Mesendoderm (in vitro differentiated cells): Measurements from ENCODE around the gene ATG9B.

Source experiments
- DNase-seq: peaks from one replicate; pipeline ENCODE4 v3.0.0; 2013
- H2AK5ac ChIP-seq: 2 replicates; pipeline ENCODE4 v1.6.1; 2013; ENCODE audit warnings: low read length, inconsistent platforms
- H2BK120ac ChIP-seq: 2 replicates; pipeline ENCODE4 v1.6.1; 2013; ENCODE audit warnings: low read depth, mild to moderate bottlenecking, low read length, moderate library complexity, mixed read lengths
- H2BK15ac ChIP-seq: replicated peaks from 2 replicates; pipeline ENCODE4 v1.6.1; 2013; ENCODE audit warnings: low read depth, mild to moderate bottlenecking, moderate library complexity
- H2BK5ac ChIP-seq: 2 replicates; pipeline ENCODE4 v1.6.1; 2013; ENCODE audit warnings: low read length, inconsistent platforms
- H3K18ac ChIP-seq: 2 replicates; pipeline ENCODE4 v1.6.1; 2013; ENCODE audit warnings: mild to moderate bottlenecking, low read length, mixed read lengths
- H3K23ac ChIP-seq: one replicate; pipeline ENCODE4 v1.6.1; 2013; ENCODE audit warnings: low read length
- H3K27ac ChIP-seq: 2 replicates; pipeline ENCODE4 v1.5.1; 2013; ENCODE audit warnings: low read depth, mild to moderate bottlenecking, inconsistent platforms, low read length, moderate library complexity
- H3K27me3 ChIP-seq: 2 replicates; pipeline ENCODE4 v1.6.1; 2013; ENCODE audit warnings: low read length, control low read depth, mild to moderate bottlenecking, inconsistent platforms; ENCODE audit not compliant: insufficient read depth, poor library complexity
- H3K36me3 ChIP-seq: 2 replicates; pipeline ENCODE4 v1.6.1; 2013; ENCODE audit warnings: low read length, inconsistent platforms; ENCODE audit not compliant: control insufficient read depth, insufficient read depth
- H3K4ac ChIP-seq: one replicate; pipeline ENCODE4 v1.6.1; 2013; ENCODE audit warnings: low read depth, mild to moderate bottlenecking, low read length, moderate library complexity
- H3K4me1 ChIP-seq: 2 replicates; pipeline ENCODE4 v1.6.1; 2013; ENCODE audit warnings: low read depth, low read length, inconsistent platforms; ENCODE audit not compliant: control insufficient read depth
- H3K4me2 ChIP-seq: 2 replicates; pipeline ENCODE4 v1.6.1; 2013; ENCODE audit warnings: low read length
- H3K4me3 ChIP-seq: 2 replicates; pipeline ENCODE4 v1.5.1; 2013; ENCODE audit warnings: mild to moderate bottlenecking, low read length
- H3K56ac ChIP-seq: one replicate; pipeline ENCODE4 v1.6.1; 2013; ENCODE audit warnings: low read length
- H3K79me1 ChIP-seq: 2 replicates; pipeline ENCODE4 v1.6.1; 2013; ENCODE audit warnings: low read length, inconsistent platforms
- H3K79me2 ChIP-seq: 2 replicates; pipeline ENCODE4 v1.6.1; 2013; ENCODE audit warnings: mild to moderate bottlenecking, low read length; ENCODE audit not compliant: control insufficient read depth, insufficient read depth
- H3K9ac ChIP-seq: 2 replicates; pipeline ENCODE4 v1.6.1; 2013; ENCODE audit warnings: low read length, inconsistent platforms
- H4K5ac ChIP-seq: one replicate; pipeline ENCODE4 v1.6.1; 2013; ENCODE audit warnings: low read length
- H4K8ac ChIP-seq: one replicate; pipeline ENCODE4 v1.6.1; 2013; ENCODE audit warnings: low read depth, mild to moderate bottlenecking, control low read depth, low read length, moderate library complexity
- WGBS: extraction: QIAGEN DNeasy Blood & Tissue Kit; methylation state at CpG from one replicate; pipeline ENCODE4 v1.1.7; 2013; ENCODE audit warnings: low lambda C conversion rate, missing lambda C conversion rate; ENCODE audit not compliant: insufficient coverage; ENCODE audit errors: extremely low coverage; 5-methylcytosine and 5-hydroxymethylcytosine counted together

Gene ATG9B

GRCh38 chr7:151048911-151049463 lies 24.7 kb upstream of the ATG9B start:
- H3K4me1 ChIP-seq: no peaks in the 10 kb centered on the region
- no peak overlapping the region for H2BK120ac ChIP-seq
- H3K36me3 ChIP-seq: no peaks in the 10 kb centered on the region
- no peak overlapping the region for H3K56ac ChIP-seq
- H3K79me1 ChIP-seq: no peaks in the 10 kb centered on the region
- H3K27ac ChIP-seq: no peak overlapping the region
- no peak overlapping the region for H2BK5ac ChIP-seq
- no peak overlapping the region for H3K4me2 ChIP-seq
- no peak overlapping the region for H3K4ac ChIP-seq
- H4K8ac ChIP-seq: no peak overlapping the region
- DNase-seq: no peak
- H3K23ac ChIP-seq: no peak overlapping the region
- H3K4me3 ChIP-seq: no peak overlapping the region
- H3K18ac ChIP-seq: no peak overlapping the region
- WGBS: no CpG with 5 or more reads among the region's 38 CpGs
- no peak overlapping the region for H3K9ac ChIP-seq
- no peak overlapping the region for H4K5ac ChIP-seq
- H3K27me3 ChIP-seq: peaks cover 1% of the 10 kb centered on the region
- H2BK15ac ChIP-seq: no peak overlapping the region
- no peaks in the 10 kb centered on the region for H3K79me2 ChIP-seq
- H2AK5ac ChIP-seq: no peak overlapping the region

GRCh38 chr7:151047976-151048815 lies 23.9 kb upstream of the ATG9B start, which contains the start of gene ASIC3:
Gene ASIC3, plus strand, starts transcription at chr7:151048531. Its CDS starts 355 bp downstream, at chr7:151048886.
- no peak within 1 kb of the TSS for H2BK120ac ChIP-seq
- H3K79me1 ChIP-seq: no peaks in the 10 kb centered on the region
- H3K27ac ChIP-seq: no peak within 1 kb of the TSS
- no peak within 1 kb of the TSS for H4K8ac ChIP-seq
- no peak for DNase-seq
- no peak within 1 kb of the TSS for H2AK5ac ChIP-seq
- no peak within 1 kb of the TSS for H3K4me3 ChIP-seq
- H3K4ac ChIP-seq: no peak within 1 kb of the TSS
- peaks cover 1% of the 10 kb centered on the region for H3K27me3 ChIP-seq
- H2BK5ac ChIP-seq: no peak within 1 kb of the TSS
- no peaks in the 10 kb centered on the region for H3K4me1 ChIP-seq
- no peak within 1 kb of the TSS for H3K18ac ChIP-seq
- no peak within 1 kb of the TSS for H3K23ac ChIP-seq
- H3K56ac ChIP-seq: no peak within 1 kb of the TSS
- no peak within 1 kb of the TSS for H4K5ac ChIP-seq
- no CpG with 5 or more reads among the region's 22 CpGs for WGBS
- no peaks in the 10 kb centered on the region for H3K36me3 ChIP-seq
- no peak within 1 kb of the TSS for H3K4me2 ChIP-seq
- no peaks in the 10 kb centered on the region for H3K79me2 ChIP-seq
- H2BK15ac ChIP-seq: no peak within 1 kb of the TSS
- no peak within 1 kb of the TSS for H3K9ac ChIP-seq

GRCh38 chr7:151046603-151047573 lies 22.6 kb upstream of the ATG9B start:
- no CpG with 5 or more reads among the region's 14 CpGs for WGBS
- no peak overlapping the region for H2BK5ac ChIP-seq

GRCh38 chr7:151045967-151046366 lies 21.7 kb upstream of the ATG9B start:
- DNase-seq: no peak
- Histone ChIP-seq H3K27me3 (peaks cover 1% of the 10 kb centered on the region), H3K79me2 (no peaks in the 10 kb centered on the region)

More at GRCh38 chr7:151046603-151047573, 22.6 kb upstream of the ATG9B start:
- no peak overlapping the region for H2BK15ac ChIP-seq
- DNase-seq: no peak
- no peak overlapping the region for H4K5ac ChIP-seq
- no peak overlapping the region for H3K4ac ChIP-seq
- no peak overlapping the region for H3K4me3 ChIP-seq
- no peak overlapping the region for H2BK120ac ChIP-seq
- H3K4me1 ChIP-seq: no peaks in the 10 kb centered on the region
- no peak overlapping the region for H3K4me2 ChIP-seq
- no peak overlapping the region for H3K23ac ChIP-seq
- no peak overlapping the region for H4K8ac ChIP-seq
- H2AK5ac ChIP-seq: no peak overlapping the region
- H3K56ac ChIP-seq: no peak overlapping the region
- no peaks in the 10 kb centered on the region for H3K79me1 ChIP-seq
- no peaks in the 10 kb centered on the region for H3K36me3 ChIP-seq
- no peak overlapping the region for H3K27ac ChIP-seq
- H3K27me3 ChIP-seq: peaks cover 1% of the 10 kb centered on the region
- no peak overlapping the region for H3K18ac ChIP-seq
- no peaks in the 10 kb centered on the region for H3K79me2 ChIP-seq
- no peak overlapping the region for H3K9ac ChIP-seq

GRCh38 chr7:151045262-151045661 lies 21.0 kb upstream of the ATG9B start:
- Histone ChIP-seq H3K18ac (no peak overlapping the region), H3K79me1 (no peaks in the 10 kb centered on the region), H4K5ac (no peak overlapping the region), H3K4ac (no peak overlapping the region), H3K79me2 (no peaks in the 10 kb centered on the region), H3K23ac (no peak overlapping the region), H2AK5ac (no peak overlapping the region), H3K4me1 (no peaks in the 10 kb centered on the region), H3K4me3 (no peak overlapping the region), H3K9ac (no peak overlapping the region), H3K4me2 (no peak overlapping the region), H3K27me3 (peaks cover under 1% of the 10 kb centered on the region), H3K27ac (no peak overlapping the region), H3K56ac (no peak overlapping the region), H2BK5ac (no peak overlapping the region), H3K36me3 (no peaks in the 10 kb centered on the region), H4K8ac (no peak overlapping the region), H2BK120ac (no peak overlapping the region), H2BK15ac (no peak overlapping the region)
- no CpG with 5 or more reads among the region's 11 CpGs for WGBS
- no peak for DNase-seq

More at GRCh38 chr7:151045967-151046366, 21.7 kb upstream of the ATG9B start:
- no peaks in the 10 kb centered on the region for H3K4me1 ChIP-seq
- no CpG with 5 or more reads among the region's 9 CpGs for WGBS
- H3K4me3 ChIP-seq: no peak overlapping the region
- no peak overlapping the region for H3K27ac ChIP-seq
- no peak overlapping the region for H3K18ac ChIP-seq
- H2BK5ac ChIP-seq: no peak overlapping the region
- H3K79me1 ChIP-seq: no peaks in the 10 kb centered on the region
- H3K36me3 ChIP-seq: no peaks in the 10 kb centered on the region
- H3K4me2 ChIP-seq: no peak overlapping the region
- no peak overlapping the region for H2AK5ac ChIP-seq
- H3K9ac ChIP-seq: no peak overlapping the region
- H3K23ac ChIP-seq: no peak overlapping the region
- no peak overlapping the region for H2BK15ac ChIP-seq
- no peak overlapping the region for H3K4ac ChIP-seq
- H2BK120ac ChIP-seq: no peak overlapping the region
- H4K5ac ChIP-seq: no peak overlapping the region
- H4K8ac ChIP-seq: no peak overlapping the region
- no peak overlapping the region for H3K56ac ChIP-seq
